Fibroblast of lung (primary cell): ENCODE results near the gene ELL.

Experiments
- EZH2 ChIP-seq: IDR thresholded peaks from 2 replicates; pipeline ENCODE4 v1.5.1; 2012; ENCODE audit warnings: low read length, control low read depth, mild to moderate bottlenecking; ENCODE audit errors: missing control alignments
- TF ChIP-seq, protein P1 (sequence below), 2 donors: IDR thresholded peaks in 1 of 2; conservative IDR thresholded peaks in 1 of 2; 1 replicate in 1 of 2; 2 replicates in 1 of 2; pipeline ENCODE4 v1.5.1; 2011 to 2012; ENCODE audit warnings: low read length in 2 of 2, control low read depth in 1 of 2, inconsistent platforms in 1 of 2, low read depth in 1 of 2, mild to moderate bottlenecking in 1 of 2

DNA sequence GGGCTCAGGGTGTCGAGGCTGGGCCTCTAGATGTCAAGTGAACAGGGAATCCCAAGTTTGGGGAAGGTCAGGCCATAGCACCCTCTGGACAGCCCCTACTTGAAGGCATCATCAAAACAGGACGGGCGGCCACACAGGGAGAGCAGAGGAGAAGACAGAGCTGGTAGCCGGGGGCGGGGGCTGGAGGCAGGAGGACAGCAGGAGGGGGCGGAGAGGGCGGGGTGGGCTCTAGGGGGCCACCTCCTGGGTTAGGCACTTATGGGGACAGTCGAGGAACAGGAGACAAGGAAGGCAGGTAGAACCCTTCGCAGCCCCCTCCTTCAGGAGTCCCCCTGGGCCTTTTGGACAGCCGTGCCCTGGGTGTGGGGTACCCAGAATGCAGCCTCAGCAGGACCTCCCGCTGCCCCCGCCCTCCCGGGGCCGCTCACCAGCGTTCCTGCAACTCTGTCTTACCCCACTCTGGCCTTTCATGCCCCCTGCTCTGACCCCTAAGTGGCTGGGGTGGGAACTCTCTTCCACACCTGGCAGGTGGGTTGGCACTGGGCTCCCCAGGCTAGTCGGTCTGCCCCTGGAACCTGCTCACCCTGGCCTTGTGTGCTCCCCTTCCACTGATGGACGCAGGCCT is 96.9 kb downstream of the ELL start:
- TF ChIP-seq, protein P1, sequence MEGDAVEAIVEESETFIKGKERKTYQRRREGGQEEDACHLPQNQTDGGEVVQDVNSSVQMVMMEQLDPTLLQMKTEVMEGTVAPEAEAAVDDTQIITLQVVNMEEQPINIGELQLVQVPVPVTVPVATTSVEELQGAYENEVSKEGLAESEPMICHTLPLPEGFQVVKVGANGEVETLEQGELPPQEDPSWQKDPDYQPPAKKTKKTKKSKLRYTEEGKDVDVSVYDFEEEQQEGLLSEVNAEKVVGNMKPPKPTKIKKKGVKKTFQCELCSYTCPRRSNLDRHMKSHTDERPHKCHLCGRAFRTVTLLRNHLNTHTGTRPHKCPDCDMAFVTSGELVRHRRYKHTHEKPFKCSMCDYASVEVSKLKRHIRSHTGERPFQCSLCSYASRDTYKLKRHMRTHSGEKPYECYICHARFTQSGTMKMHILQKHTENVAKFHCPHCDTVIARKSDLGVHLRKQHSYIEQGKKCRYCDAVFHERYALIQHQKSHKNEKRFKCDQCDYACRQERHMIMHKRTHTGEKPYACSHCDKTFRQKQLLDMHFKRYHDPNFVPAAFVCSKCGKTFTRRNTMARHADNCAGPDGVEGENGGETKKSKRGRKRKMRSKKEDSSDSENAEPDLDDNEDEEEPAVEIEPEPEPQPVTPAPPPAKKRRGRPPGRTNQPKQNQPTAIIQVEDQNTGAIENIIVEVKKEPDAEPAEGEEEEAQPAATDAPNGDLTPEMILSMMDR (conservative IDR thresholded peaks at IDR 0.05 in 1 of 2, IDR thresholded peaks at IDR 0.05 in 1 of 2; ENCODE audit: low read depth in 1 of 2, low read length in 2 of 2): no peak
- no peak for TF ChIP-seq EZH2
